Measurements from ENCODE around the gene KRT15. TPM values are rescaled to one million over a fixed set of nuclear protein-coding genes. Genes with fewer than 3 reads are reported as not detected.

KRT15 gene
- total RNA-seq, 1 donor from 2014 or later = 24.3 TPM

DNA sequence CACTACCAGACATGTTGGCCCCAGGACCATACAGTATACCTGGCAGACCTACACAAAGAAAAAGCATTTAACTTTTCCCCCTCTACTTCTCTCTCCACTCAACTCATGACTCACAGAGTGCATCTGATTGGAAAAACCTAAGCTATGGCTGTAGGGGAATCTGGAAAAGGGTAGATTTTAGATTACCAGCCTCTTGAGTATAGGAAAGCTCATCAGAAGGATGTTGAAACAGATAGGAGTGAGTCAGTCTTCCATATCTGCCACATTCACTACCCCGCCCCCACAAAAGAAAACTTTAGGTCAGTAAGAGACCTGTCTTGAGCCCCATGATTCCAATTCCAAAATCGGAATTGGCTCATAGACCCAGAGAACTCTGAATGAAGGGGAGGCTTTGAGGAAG lies 40.9 kb upstream of the KRT15 start:
- Histone ChIP-seq H3K4me1 (no peaks in the 10 kb centered on the region), H3K4me3 (no peak overlapping the region), H3K9me3 (no peaks in the 10 kb centered on the region), H3K27ac (no peak overlapping the region), H3K27me3 (no peaks in the 10 kb centered on the region), H3K36me3 (no peaks in the 10 kb centered on the region)
- intact Hi-C loops (cut with DNase I) = no loop called here
- DNase-seq (no peak), ATAC-seq (no peak)
- TF ChIP-seq, protein P1, sequence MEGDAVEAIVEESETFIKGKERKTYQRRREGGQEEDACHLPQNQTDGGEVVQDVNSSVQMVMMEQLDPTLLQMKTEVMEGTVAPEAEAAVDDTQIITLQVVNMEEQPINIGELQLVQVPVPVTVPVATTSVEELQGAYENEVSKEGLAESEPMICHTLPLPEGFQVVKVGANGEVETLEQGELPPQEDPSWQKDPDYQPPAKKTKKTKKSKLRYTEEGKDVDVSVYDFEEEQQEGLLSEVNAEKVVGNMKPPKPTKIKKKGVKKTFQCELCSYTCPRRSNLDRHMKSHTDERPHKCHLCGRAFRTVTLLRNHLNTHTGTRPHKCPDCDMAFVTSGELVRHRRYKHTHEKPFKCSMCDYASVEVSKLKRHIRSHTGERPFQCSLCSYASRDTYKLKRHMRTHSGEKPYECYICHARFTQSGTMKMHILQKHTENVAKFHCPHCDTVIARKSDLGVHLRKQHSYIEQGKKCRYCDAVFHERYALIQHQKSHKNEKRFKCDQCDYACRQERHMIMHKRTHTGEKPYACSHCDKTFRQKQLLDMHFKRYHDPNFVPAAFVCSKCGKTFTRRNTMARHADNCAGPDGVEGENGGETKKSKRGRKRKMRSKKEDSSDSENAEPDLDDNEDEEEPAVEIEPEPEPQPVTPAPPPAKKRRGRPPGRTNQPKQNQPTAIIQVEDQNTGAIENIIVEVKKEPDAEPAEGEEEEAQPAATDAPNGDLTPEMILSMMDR (IDR thresholded peaks at IDR 0.05) = no peak

DNA sequence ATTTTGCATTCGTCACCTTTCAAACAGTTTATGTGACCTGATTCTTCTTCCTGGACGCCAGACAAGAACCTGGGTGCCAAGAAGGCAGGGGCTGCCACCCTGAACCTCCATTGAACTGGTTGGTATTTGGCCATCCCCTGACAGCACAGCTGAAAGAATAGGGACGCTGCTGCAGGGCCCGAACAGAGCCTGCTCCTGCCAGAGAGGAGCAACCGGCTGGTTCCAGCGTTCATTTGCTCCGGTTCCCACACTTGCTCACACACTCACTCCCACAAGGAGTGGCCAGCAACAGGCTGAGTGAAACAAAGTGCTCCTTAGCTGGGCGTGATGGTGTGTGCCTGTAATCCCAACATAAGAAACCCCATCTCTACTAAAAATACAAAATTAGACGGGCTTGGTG lies 38.2 kb upstream of the KRT15 start:
- Histone ChIP-seq H3K36me3 (no peaks in the 10 kb centered on the region), H3K27me3 (no peaks in the 10 kb centered on the region), H3K9me3 (no peaks in the 10 kb centered on the region), H3K4me1 (no peaks in the 10 kb centered on the region), H3K4me3 (no peak overlapping the region), H3K27ac (no peak overlapping the region)
- intact Hi-C loops (cut with DNase I) = no loop called here
- TF ChIP-seq, protein P1 (IDR thresholded peaks at IDR 0.05) = no peak
- DNase-seq (no peak), ATAC-seq (no peak)

DNA sequence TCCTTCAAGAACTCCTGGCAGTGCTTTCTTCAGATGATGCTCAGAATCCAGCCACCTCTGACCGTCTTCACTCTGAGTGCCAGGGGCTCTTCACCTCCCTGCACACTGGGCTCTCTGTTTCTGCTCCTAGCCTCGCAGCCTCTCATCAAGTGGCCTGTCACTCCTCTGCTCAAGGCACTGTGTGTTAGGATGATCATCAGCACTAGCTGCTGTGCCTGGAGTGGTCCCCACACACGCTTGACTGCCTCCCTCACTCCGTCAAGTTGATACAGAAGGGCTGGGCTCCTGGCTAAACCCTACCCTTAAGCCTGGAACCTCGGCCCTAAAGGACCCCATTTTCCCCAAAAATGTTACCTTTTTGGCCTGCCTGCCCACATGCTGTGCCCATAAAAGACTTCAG lies 37.6 kb upstream of the KRT15 start:
- DNase-seq (no peak), ATAC-seq (no peak)
- Histone ChIP-seq H3K27me3 (no peaks in the 10 kb centered on the region), H3K4me3 (no peak overlapping the region), H3K9me3 (no peaks in the 10 kb centered on the region), H3K4me1 (no peaks in the 10 kb centered on the region), H3K27ac (no peak overlapping the region), H3K36me3 (no peaks in the 10 kb centered on the region)
- intact Hi-C loops (cut with DNase I) = no loop called here
- TF ChIP-seq, protein P1 (IDR thresholded peaks at IDR 0.05) = no peak

DNA sequence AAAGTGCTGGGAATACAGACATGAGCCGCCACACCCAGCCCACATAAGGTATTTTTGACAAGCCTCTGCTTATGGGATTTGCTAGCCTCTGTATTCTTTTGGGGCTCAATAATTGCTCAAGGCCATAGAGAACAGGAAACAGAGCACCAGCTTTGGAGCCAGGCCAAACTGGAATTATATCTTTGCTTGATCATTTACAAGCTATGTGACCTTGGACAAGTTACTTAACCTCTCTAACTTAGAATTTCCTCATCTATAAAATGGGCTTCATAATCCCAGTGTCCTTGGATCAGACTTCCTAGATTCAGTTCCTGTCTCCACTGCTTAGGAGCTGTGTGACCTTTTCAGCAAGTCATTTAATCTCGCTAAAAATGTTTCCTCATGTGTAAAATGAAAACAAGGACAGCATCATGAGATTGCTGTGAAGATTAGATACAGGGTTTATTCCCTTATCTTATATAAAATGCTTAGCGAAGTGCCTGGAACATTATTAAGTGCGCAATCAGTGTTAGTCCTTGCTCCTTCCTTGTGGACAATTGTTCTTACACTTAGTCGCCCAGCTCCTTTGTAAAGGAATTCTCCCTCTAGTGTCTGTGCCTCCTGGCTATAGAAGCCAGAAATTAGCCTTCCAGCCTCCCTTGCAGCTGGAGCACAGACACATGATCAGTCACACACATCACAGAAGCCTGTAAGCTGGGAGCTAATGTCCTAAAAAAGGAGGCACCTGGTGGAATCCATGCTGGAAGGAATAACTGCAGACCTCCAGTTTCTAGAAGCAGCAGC lies 36.6 kb upstream of the KRT15 start:
- no peak overlapping the region for H3K4me3 ChIP-seq
- ATAC-seq = no peak
- H3K4me1 ChIP-seq = no peaks in the 10 kb centered on the region
- no peak for DNase-seq
- intact Hi-C loops (cut with DNase I) = no loop called here
- TF ChIP-seq, protein P1 (IDR thresholded peaks at IDR 0.05) = no peak
- H3K36me3 ChIP-seq = no peaks in the 10 kb centered on the region
- no peaks in the 10 kb centered on the region for H3K27me3 ChIP-seq
- H3K9me3 ChIP-seq = no peaks in the 10 kb centered on the region
- H3K27ac ChIP-seq = no peak overlapping the region

DNA sequence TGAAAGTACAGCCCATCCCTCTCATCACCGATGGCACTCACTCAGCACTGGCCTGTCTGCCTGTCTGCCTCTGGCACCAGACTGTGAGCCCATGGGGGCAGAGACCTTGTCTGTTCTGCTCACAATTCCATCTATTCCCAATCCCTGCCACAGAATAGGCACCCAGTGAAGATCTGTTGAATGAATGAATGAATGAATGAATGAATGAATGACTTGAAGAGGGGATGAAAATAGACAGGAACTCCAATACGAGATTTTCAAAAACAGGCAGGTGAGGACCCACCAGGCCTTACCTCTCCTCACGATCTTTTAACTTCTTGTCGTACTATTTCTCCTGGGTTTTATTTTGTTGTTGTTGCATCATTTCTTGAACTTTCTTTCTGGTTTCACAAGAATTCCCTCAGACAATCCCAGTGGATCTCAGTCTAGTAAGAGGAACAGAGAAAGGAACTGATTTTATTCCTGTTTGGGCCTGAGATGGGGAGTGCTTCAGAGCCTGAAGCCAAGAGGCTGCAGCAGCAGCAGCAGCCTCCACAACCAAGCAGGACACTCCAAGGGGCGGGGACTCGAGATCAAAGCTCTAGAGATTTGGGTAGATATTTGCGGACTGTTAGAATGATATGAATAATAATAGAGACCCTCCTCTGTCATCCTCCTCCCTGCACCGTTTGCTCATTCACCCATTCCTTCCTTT lies 35.4 kb upstream of the KRT15 start:
- intact Hi-C loops (cut with DNase I) = no loop called here
- H3K36me3 ChIP-seq = no peaks in the 10 kb centered on the region
- no peak for ATAC-seq
- H3K27ac ChIP-seq = no peak overlapping the region
- H3K9me3 ChIP-seq = no peaks in the 10 kb centered on the region
- peaks cover under 1% of the 10 kb centered on the region for H3K4me1 ChIP-seq
- no peaks in the 10 kb centered on the region for H3K27me3 ChIP-seq
- TF ChIP-seq, protein P1 (IDR thresholded peaks at IDR 0.05) = no peak
- no peak overlapping the region for H3K4me3 ChIP-seq
- no peak for DNase-seq
